ENCODE measurements around the gene BUD31.
A peak's percentile ranks its signal among the peaks of the same experiment; 100 is the strongest.

Gene BUD31

GRCh38 chr7:99437946-99438572, 29.3 kb downstream of the BUD31 start:
- no peak for DNase-seq

- peak; percentile 90 for DNase-seq
Measured at GRCh38 chr7:99438573-99439480, 30.1 kb downstream of the BUD31 start, which contains the start of the genes CPSF4 and PTCD1. Gene CPSF4 (plus strand): TSS chr7:99438943. CDS start chr7:99439083, 140 bp downstream. Gene PTCD1 (minus strand): TSS chr7:99438798. CDS start chr7:99435242, 3,556 bp downstream.

GRCh38 chr7:99440195-99440594, 31.4 kb downstream of the BUD31 start:
- DNase-seq: no peak

GRCh38 chr7:99446096-99446495, 37.3 kb downstream of the BUD31 start:
- no peak for DNase-seq

GRCh38 chr7:99447943-99448342, 39.2 kb downstream of the BUD31 start:
- DNase-seq: no peak

- DNase-seq: no peak
Measured at GRCh38 chr7:99448855-99449254, 40.1 kb downstream of the BUD31 start.

GRCh38 chr7:99449326-99449725, 40.6 kb downstream of the BUD31 start:
- DNase-seq: no peak

- DNase-seq: no peak
Measured at GRCh38 chr7:99451936-99452335, 43.2 kb downstream of the BUD31 start.

- DNase-seq: no peak
Measured at GRCh38 chr7:99452541-99452940, 43.8 kb downstream of the BUD31 start.

- DNase-seq: no peak
Measured at GRCh38 chr7:99453105-99453504, 44.3 kb downstream of the BUD31 start.

GRCh38 chr7:99455874-99456273, 47.1 kb downstream of the BUD31 start:
- no peak for DNase-seq

- DNase-seq: no peak
Measured at GRCh38 chr7:99456288-99456687, 47.5 kb downstream of the BUD31 start.

- no peak for DNase-seq
Measured at GRCh38 chr7:99457050-99457649, 48.4 kb downstream of the BUD31 start.

GRCh38 chr7:99457650-99458493, 49.1 kb downstream of the BUD31 start:
- DNase-seq: no peak

GRCh38 chr7:99459087-99459486, 50.3 kb downstream of the BUD31 start:
- DNase-seq: no peak

GRCh38 chr7:99460651-99461050, 51.9 kb downstream of the BUD31 start:
- no peak for DNase-seq

GRCh38 chr7:99461221-99461620, 52.5 kb downstream of the BUD31 start:
- no peak for DNase-seq

- DNase-seq: no peak
Measured at GRCh38 chr7:99465421-99465768, 56.6 kb downstream of the BUD31 start.

GRCh38 chr7:99468336-99468918, 59.7 kb downstream of the BUD31 start:
- DNase-seq: no peak

Measured in activated CD4-positive, CD25-positive, alpha-beta regulatory T cell treated with anti-CD3 and anti-CD28 coated beads, Interleukin-2, amount 50 U/mL, for 72 hours (primary cell).